ENCODE results near the gene CACNA1I. TPM values are rescaled to one million over a fixed set of nuclear protein-coding genes. Genes with fewer than 3 reads are reported as not detected.

CACNA1I gene
- total and polyA plus RNA-seq, 2 experiments from 2014 or later, result 0.42 to 2.4 TPM

DNA sequence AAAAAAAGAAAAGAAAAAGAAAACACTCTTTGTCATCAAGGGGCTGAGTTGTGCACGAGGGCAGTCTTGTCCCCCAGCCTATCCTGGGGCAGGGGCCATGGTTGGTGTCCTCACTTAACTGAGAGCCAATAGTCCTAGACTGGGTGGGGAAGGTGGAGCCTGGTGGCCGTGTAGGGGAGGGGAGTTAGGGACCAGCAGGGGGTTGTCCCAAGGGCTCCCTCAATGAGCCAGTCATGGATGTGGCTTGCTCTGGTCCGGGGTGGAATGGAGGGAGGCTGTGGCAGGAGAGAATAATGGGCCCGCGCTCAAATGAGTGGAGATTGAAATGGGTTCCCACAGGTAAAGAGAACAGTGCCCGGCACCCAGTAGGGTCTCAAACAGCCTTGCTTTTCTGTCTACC is 46.2 kb downstream of the CACNA1I start (continued):
- TF ChIP-seq ZNF114 (CRISPR knock-in tag; IDR thresholded peaks at IDR 0.05) (no peak), ZNF331 (CRISPR knock-in tag; IDR thresholded peaks at IDR 0.05; ENCODE audit: low read depth) (no peak)
- TF ChIP-seq, protein P1, sequence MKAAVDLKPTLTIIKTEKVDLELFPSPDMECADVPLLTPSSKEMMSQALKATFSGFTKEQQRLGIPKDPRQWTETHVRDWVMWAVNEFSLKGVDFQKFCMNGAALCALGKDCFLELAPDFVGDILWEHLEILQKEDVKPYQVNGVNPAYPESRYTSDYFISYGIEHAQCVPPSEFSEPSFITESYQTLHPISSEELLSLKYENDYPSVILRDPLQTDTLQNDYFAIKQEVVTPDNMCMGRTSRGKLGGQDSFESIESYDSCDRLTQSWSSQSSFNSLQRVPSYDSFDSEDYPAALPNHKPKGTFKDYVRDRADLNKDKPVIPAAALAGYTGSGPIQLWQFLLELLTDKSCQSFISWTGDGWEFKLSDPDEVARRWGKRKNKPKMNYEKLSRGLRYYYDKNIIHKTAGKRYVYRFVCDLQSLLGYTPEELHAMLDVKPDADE (IDR thresholded peaks at IDR 0.05), result no peak

DNA sequence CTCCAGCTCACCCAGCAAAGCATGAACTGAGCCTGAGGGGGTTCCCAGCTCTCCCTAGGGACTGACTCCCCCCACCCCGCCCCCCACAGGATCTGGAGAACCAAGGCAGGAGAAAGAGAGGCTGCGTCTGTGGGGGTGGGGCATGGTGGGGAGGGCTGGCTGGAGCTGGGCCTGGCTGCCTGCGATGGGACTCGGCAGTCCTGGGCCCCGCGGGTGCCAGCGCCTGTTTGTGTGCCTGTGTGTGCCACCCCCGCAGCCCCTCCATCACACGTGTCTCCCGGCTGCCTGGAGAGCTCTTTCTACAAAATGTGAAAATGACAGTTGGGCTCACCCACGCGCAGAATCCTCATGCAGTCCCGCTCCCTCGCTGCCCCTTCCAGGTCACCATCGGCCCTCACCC is 46.8 kb downstream of the CACNA1I start:
- peak overlapping the region; percentile 88 for H2AFZ ChIP-seq
- DNase-seq (ENCODE audit: low spot score), result peak; percentile 27
- no peaks in the 10 kb centered on the region for H3K4me1 ChIP-seq (ENCODE audit: insufficient read depth)
- H3K27ac Mint-ChIP-seq, result no peak overlapping the region
- no peaks in the 10 kb centered on the region for H3K36me3 ChIP-seq (ENCODE audit: insufficient read depth)
- H4K20me1 ChIP-seq (replicated peaks; ENCODE audit: insufficient read depth), result no peaks in the 10 kb centered on the region
- no peak overlapping the region for H3K4me3 Mint-ChIP-seq
- peak overlapping the region; percentile 17; the same call in 1 of the 2 replicates for H3K4me3 ChIP-seq
- ATAC-seq, result peak; percentile 71
- H3K79me2 ChIP-seq (replicated peaks; ENCODE audit: insufficient read depth), result no peaks in the 10 kb centered on the region
- no peaks in the 10 kb centered on the region for H3K9me2 ChIP-seq (ENCODE audit: insufficient read depth)
- H3K36me3 Mint-ChIP-seq (ENCODE audit: low read depth), result no peaks in the 10 kb centered on the region; the same call in 2 of the 3 replicates
- no peaks in the 10 kb centered on the region for H3F3A ChIP-seq (replicated peaks; ENCODE audit: low read depth)
- H3K27ac ChIP-seq (ENCODE audit: low read depth), result no peak overlapping the region
- H3K9me3 Mint-ChIP-seq, result peaks cover 4% of the 10 kb centered on the region; the same call in 1 of the 3 replicates
- peaks cover 14% of the 10 kb centered on the region for H3K4me1 Mint-ChIP-seq
- H3K27me3 Mint-ChIP-seq (ENCODE audit: insufficient read depth, low read depth, poor library complexity), result peaks cover 9% of the 10 kb centered on the region
- peak overlapping the region; percentile 48; the same call in 1 of the 2 replicates for H3K4me2 ChIP-seq
- no peaks in the 10 kb centered on the region for H3K27me3 ChIP-seq (ENCODE audit: insufficient read depth)
- TF ChIP-seq POLR2AphosphoS5 (IDR thresholded peaks at IDR 0.05; ENCODE audit: low read depth) (no peak), EZH2phosphoT487 (IDR thresholded peaks at IDR 0.05; ENCODE audit: unreplicated experiment) (no peak), ZNF114 (CRISPR knock-in tag; IDR thresholded peaks at IDR 0.05) (no peak), JUNB (IDR thresholded peaks at IDR 0.05; ENCODE audit: unreplicated experiment) (no peak), CREB1 (CRISPR knock-in tag; IDR thresholded peaks at IDR 0.05; ENCODE audit: low read depth) (no peak), NANOG (IDR thresholded peaks at IDR 0.05; ENCODE audit: borderline replicate concordance) (no peak), EZH2 (IDR thresholded peaks at IDR 0.05; ENCODE audit: low read depth, unreplicated experiment) (no peak), STAT1 (IDR thresholded peaks at IDR 0.05; ENCODE audit: unreplicated experiment) (no peak), ZNF331 (CRISPR knock-in tag; IDR thresholded peaks at IDR 0.05; ENCODE audit: low read depth) (no peak)
- TF ChIP-seq, protein P1 (IDR thresholded peaks at IDR 0.05), result no peak
- TF ChIP-seq, protein P2, sequence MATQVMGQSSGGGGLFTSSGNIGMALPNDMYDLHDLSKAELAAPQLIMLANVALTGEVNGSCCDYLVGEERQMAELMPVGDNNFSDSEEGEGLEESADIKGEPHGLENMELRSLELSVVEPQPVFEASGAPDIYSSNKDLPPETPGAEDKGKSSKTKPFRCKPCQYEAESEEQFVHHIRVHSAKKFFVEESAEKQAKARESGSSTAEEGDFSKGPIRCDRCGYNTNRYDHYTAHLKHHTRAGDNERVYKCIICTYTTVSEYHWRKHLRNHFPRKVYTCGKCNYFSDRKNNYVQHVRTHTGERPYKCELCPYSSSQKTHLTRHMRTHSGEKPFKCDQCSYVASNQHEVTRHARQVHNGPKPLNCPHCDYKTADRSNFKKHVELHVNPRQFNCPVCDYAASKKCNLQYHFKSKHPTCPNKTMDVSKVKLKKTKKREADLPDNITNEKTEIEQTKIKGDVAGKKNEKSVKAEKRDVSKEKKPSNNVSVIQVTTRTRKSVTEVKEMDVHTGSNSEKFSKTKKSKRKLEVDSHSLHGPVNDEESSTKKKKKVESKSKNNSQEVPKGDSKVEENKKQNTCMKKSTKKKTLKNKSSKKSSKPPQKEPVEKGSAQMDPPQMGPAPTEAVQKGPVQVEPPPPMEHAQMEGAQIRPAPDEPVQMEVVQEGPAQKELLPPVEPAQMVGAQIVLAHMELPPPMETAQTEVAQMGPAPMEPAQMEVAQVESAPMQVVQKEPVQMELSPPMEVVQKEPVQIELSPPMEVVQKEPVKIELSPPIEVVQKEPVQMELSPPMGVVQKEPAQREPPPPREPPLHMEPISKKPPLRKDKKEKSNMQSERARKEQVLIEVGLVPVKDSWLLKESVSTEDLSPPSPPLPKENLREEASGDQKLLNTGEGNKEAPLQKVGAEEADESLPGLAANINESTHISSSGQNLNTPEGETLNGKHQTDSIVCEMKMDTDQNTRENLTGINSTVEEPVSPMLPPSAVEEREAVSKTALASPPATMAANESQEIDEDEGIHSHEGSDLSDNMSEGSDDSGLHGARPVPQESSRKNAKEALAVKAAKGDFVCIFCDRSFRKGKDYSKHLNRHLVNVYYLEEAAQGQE (IDR thresholded peaks at IDR 0.05; ENCODE audit: unreplicated experiment), result no peak
- TF ChIP-seq, protein P3, sequence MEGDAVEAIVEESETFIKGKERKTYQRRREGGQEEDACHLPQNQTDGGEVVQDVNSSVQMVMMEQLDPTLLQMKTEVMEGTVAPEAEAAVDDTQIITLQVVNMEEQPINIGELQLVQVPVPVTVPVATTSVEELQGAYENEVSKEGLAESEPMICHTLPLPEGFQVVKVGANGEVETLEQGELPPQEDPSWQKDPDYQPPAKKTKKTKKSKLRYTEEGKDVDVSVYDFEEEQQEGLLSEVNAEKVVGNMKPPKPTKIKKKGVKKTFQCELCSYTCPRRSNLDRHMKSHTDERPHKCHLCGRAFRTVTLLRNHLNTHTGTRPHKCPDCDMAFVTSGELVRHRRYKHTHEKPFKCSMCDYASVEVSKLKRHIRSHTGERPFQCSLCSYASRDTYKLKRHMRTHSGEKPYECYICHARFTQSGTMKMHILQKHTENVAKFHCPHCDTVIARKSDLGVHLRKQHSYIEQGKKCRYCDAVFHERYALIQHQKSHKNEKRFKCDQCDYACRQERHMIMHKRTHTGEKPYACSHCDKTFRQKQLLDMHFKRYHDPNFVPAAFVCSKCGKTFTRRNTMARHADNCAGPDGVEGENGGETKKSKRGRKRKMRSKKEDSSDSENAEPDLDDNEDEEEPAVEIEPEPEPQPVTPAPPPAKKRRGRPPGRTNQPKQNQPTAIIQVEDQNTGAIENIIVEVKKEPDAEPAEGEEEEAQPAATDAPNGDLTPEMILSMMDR (conservative IDR thresholded peaks at IDR 0.05; ENCODE audit: low read depth in 2 of 2), result no peak

All from GM23338 (cell line).